ENCODE results near the gene RNPEPL1. TPM values are rescaled to one million over a fixed set of nuclear protein-coding genes. Genes with fewer than 3 reads are reported as not detected.
A peak's percentile ranks its signal among the peaks of the same experiment; 100 is the strongest.
"Not testable (repeated sequence)": the region's sequence is repeated elsewhere in the genome, so short reads cannot be mapped to it uniquely, and the experiment has no call there.

RNPEPL1 gene
- 10 to 100 TPM; 74.0 to 77.3 TPM for total RNA-seq

- Mint-ChIP-seq H3K9me3 (no peaks in the 10 kb centered on the region), H3K27me3 (ENCODE audit: low read depth) (no peaks in the 10 kb centered on the region), H3K36me3 (ENCODE audit: insufficient read depth in 2 of 2) (peaks cover 10 to 11% of the 10 kb centered on the region in 2 donors), H3K4me3 (peak within 1 kb of the TSS; percentile 94 to 97), H3K27ac (peak within 1 kb of the TSS; percentile 84), H3K4me1 (ENCODE audit: low read depth) (peaks cover 66% of the 10 kb centered on the region)
- ATAC-seq (replicated peaks in 1 of 2) (peak; percentile 37 to 41), DNase-seq (peak; percentile 57 to 74)
These were observed at the start of gene RNPEPL1 for GRCh38 chr2:240567872-240568677. TSS of gene RNPEPL1 (plus strand) at chr2:240568484. CDS start at chr2:240568587, 103 bp downstream.

GRCh38 chr2:240518981-240519380 lies 49.3 kb upstream of the RNPEPL1 start:
- Mint-ChIP-seq H3K4me1 (ENCODE audit: low read depth) (peaks cover 22% of the 10 kb centered on the region), H3K27ac (no peak overlapping the region), H3K9me3 (peaks cover 1% of the 10 kb centered on the region in 2 donors), H3K27me3 (ENCODE audit: low read depth) (peaks cover 13% of the 10 kb centered on the region), H3K4me3 (no peak overlapping the region), H3K36me3 (ENCODE audit: insufficient read depth in 2 of 2) (peaks cover 9 to 17% of the 10 kb centered on the region in 2 donors)
- ATAC-seq (replicated peaks in 1 of 2) (no peak), DNase-seq (no peak)

- DNase-seq: no peak
- H3K27ac Mint-ChIP-seq: no peak overlapping the region
These were observed 48.7 kb upstream of the RNPEPL1 start for GRCh38 chr2:240519396-240520129.

GRCh38 chr2:240520130-240520973 lies 47.9 kb upstream of the RNPEPL1 start:
- peaks cover 12% of the 10 kb centered on the region for H3K4me1 Mint-ChIP-seq (ENCODE audit: low read depth)
- ATAC-seq (replicated peaks in 1 of 2): peak; percentile 21 to 24

More at GRCh38 chr2:240519396-240520129, 48.7 kb upstream of the RNPEPL1 start:
- peaks cover 12 to 22% of the 10 kb centered on the region in 2 donors for H3K36me3 Mint-ChIP-seq (ENCODE audit: insufficient read depth in 2 of 2)
- peaks cover 16% of the 10 kb centered on the region for H3K4me1 Mint-ChIP-seq (ENCODE audit: low read depth)
- ATAC-seq (replicated peaks in 1 of 2): no peak
- peaks cover 13% of the 10 kb centered on the region for H3K27me3 Mint-ChIP-seq (ENCODE audit: low read depth)
- H3K9me3 Mint-ChIP-seq: peaks cover 1 to 3% of the 10 kb centered on the region in 2 donors
- no peak overlapping the region for H3K4me3 Mint-ChIP-seq

GRCh38 chr2:240520974-240521350 lies 47.3 kb upstream of the RNPEPL1 start:
- ATAC-seq (replicated peaks in 1 of 2): no peak
- Mint-ChIP-seq H3K4me3 (no peak overlapping the region), H3K27ac (no peak overlapping the region), H3K4me1 (ENCODE audit: low read depth) (peaks cover 12% of the 10 kb centered on the region), H3K36me3 (ENCODE audit: insufficient read depth in 2 of 2) (peaks cover 21 to 34% of the 10 kb centered on the region in 2 donors), H3K27me3 (ENCODE audit: low read depth) (peaks cover 13% of the 10 kb centered on the region), H3K9me3 (peaks cover 4 to 10% of the 10 kb centered on the region in 2 donors)
- DNase-seq: no peak

More at GRCh38 chr2:240520130-240520973, 47.9 kb upstream of the RNPEPL1 start:
- H3K27me3 Mint-ChIP-seq (ENCODE audit: low read depth): peaks cover 13% of the 10 kb centered on the region
- H3K27ac Mint-ChIP-seq: no peak overlapping the region
- DNase-seq: no peak
- no peak overlapping the region for H3K4me3 Mint-ChIP-seq
- peaks cover 4 to 7% of the 10 kb centered on the region in 2 donors for H3K9me3 Mint-ChIP-seq
- H3K36me3 Mint-ChIP-seq (ENCODE audit: insufficient read depth in 2 of 2): peaks cover 18 to 29% of the 10 kb centered on the region in 2 donors

- not testable (repeated sequence) for H3K27ac Mint-ChIP-seq; H3K4me3 Mint-ChIP-seq; ATAC-seq (replicated peaks in 1 of 2); DNase-seq
- H3K27me3 Mint-ChIP-seq (ENCODE audit: low read depth): peaks cover 13% of the 10 kb centered on the region
- peaks cover 12% of the 10 kb centered on the region for H3K4me1 Mint-ChIP-seq (ENCODE audit: low read depth)
- H3K9me3 Mint-ChIP-seq: peaks cover 4 to 12% of the 10 kb centered on the region in 2 donors
- peaks cover 24 to 37% of the 10 kb centered on the region in 2 donors for H3K36me3 Mint-ChIP-seq (ENCODE audit: insufficient read depth in 2 of 2)
These were observed 46.4 kb upstream of the RNPEPL1 start for GRCh38 chr2:240521885-240522284.

- Mint-ChIP-seq H3K9me3 (peaks cover 8 to 16% of the 10 kb centered on the region in 2 donors), H3K27me3 (ENCODE audit: low read depth) (peaks cover 13% of the 10 kb centered on the region), H3K27ac (no peak overlapping the region), H3K4me1 (ENCODE audit: low read depth) (peaks cover 12% of the 10 kb centered on the region), H3K4me3 (no peak overlapping the region), H3K36me3 (ENCODE audit: insufficient read depth in 2 of 2) (peaks cover 28 to 42% of the 10 kb centered on the region in 2 donors)
- ATAC-seq (replicated peaks in 1 of 2) (no peak), DNase-seq (no peak)
These were observed 45.9 kb upstream of the RNPEPL1 start for GRCh38 chr2:240522406-240522805.

GRCh38 chr2:240523451-240524281 lies 44.6 kb upstream of the RNPEPL1 start:
- DNase-seq: no peak
- no peak overlapping the region for H3K27ac Mint-ChIP-seq

GRCh38 chr2:240524963-240525718 lies 43.1 kb upstream of the RNPEPL1 start:
- H3K27me3 Mint-ChIP-seq (ENCODE audit: low read depth): peaks cover 6% of the 10 kb centered on the region
- H3K9me3 Mint-ChIP-seq: peaks cover 8 to 20% of the 10 kb centered on the region in 2 donors
- H3K4me1 Mint-ChIP-seq (ENCODE audit: low read depth): peaks cover 6% of the 10 kb centered on the region
- H3K4me3 Mint-ChIP-seq: no peak overlapping the region
- H3K36me3 Mint-ChIP-seq (ENCODE audit: insufficient read depth in 2 of 2): peaks cover 35 to 60% of the 10 kb centered on the region in 2 donors
- no peak overlapping the region for H3K27ac Mint-ChIP-seq
- no peak for ATAC-seq (replicated peaks in 1 of 2)
- no peak for DNase-seq

More at GRCh38 chr2:240523451-240524281, 44.6 kb upstream of the RNPEPL1 start:
- Mint-ChIP-seq H3K4me3 (no peak overlapping the region), H3K27me3 (ENCODE audit: low read depth) (peaks cover 13% of the 10 kb centered on the region), H3K36me3 (ENCODE audit: insufficient read depth in 2 of 2) (peaks cover 33 to 48% of the 10 kb centered on the region in 2 donors), H3K9me3 (peaks cover 8 to 20% of the 10 kb centered on the region in 2 donors), H3K4me1 (ENCODE audit: low read depth) (peaks cover 12% of the 10 kb centered on the region)
- no peak for ATAC-seq (replicated peaks in 1 of 2)

GRCh38 chr2:240525802-240526201 lies 42.5 kb upstream of the RNPEPL1 start:
- H3K4me3 Mint-ChIP-seq: no peak overlapping the region
- DNase-seq (no peak), ATAC-seq (replicated peaks in 1 of 2) (no peak)
- peaks cover 9 to 20% of the 10 kb centered on the region in 2 donors for H3K9me3 Mint-ChIP-seq
- peaks cover 32 to 60% of the 10 kb centered on the region in 2 donors for H3K36me3 Mint-ChIP-seq (ENCODE audit: insufficient read depth in 2 of 2)
- H3K27ac Mint-ChIP-seq: no peak overlapping the region
- H3K27me3 Mint-ChIP-seq (ENCODE audit: low read depth): peaks cover 2% of the 10 kb centered on the region
- H3K4me1 Mint-ChIP-seq (ENCODE audit: low read depth): peaks cover 2% of the 10 kb centered on the region

GRCh38 chr2:240526521-240526920 lies 41.8 kb upstream of the RNPEPL1 start:
- no peaks in the 10 kb centered on the region for H3K27me3 Mint-ChIP-seq (ENCODE audit: low read depth)
- no peak for ATAC-seq (replicated peaks in 1 of 2)
- H3K4me1 Mint-ChIP-seq (ENCODE audit: low read depth): no peaks in the 10 kb centered on the region
- H3K9me3 Mint-ChIP-seq: peaks cover 11 to 20% of the 10 kb centered on the region in 2 donors
- H3K36me3 Mint-ChIP-seq (ENCODE audit: insufficient read depth in 2 of 2): peaks cover 36 to 66% of the 10 kb centered on the region in 2 donors
- DNase-seq: no peak
- no peak overlapping the region for H3K27ac Mint-ChIP-seq
- H3K4me3 Mint-ChIP-seq: no peak overlapping the region
